OCI-LY7 (cell line): Measurements from ENCODE around the gene ACER3. TPM values are rescaled to one million over a fixed set of nuclear protein-coding genes. Genes with fewer than 3 reads are reported as not detected.

Source experiments
- BruUV-seq: library from RNA; stranded (reverse); fragments of 400-500 nt; replicated peaks from 2 replicates; lab custom pipeline; 2021; lab: Mats Ljungman, UMichigan
- CTCF ChIA-PET: fragments of 300-600 bp; sonication (Branson Sonifier 250); formaldehyde crosslinking; loops from one replicate; lab custom pipeline; 2022; ENCODE audit warnings: antibody characterized with exemption; ENCODE audit not compliant: unreplicated experiment; lab: Charles Lee
- POLR2A ChIA-PET: fragments of 300-600 bp; sonication (Branson Sonifier 250); formaldehyde crosslinking; loops from one replicate; lab custom pipeline; 2022; ENCODE audit warnings: antibody characterized with exemption; lab: Charles Lee
- DNase-seq: peaks from one replicate; pipeline ENCODE4 v3.0.0-alpha.2; 2015; ENCODE audit warnings: low spot score
- H2AFZ ChIP-seq: fragments of 200-600 bp; sonication (generic), shearing (Covaris generic); 2 replicates; pipeline ENCODE4 v1.6.1; 2014; ENCODE audit warnings: mild to moderate bottlenecking, antibody characterized with exemption, low read length, moderate library complexity
- H3K27ac ChIP-seq: fragments of 200-600 bp; sonication (generic); 2 replicates; pipeline ENCODE4 v1.5.1; 2014; ENCODE audit warnings: mixed run types, low read depth, mild to moderate bottlenecking, moderate library complexity, low read length, inconsistent platforms; ENCODE audit not compliant: poor library complexity, severe bottlenecking
- H3K36me3 ChIP-seq: fragments of 200-600 bp; sonication (generic); 2 replicates; pipeline ENCODE4 v1.6.1; 2014; ENCODE audit warnings: mild to moderate bottlenecking, antibody characterized with exemption, low read length, moderate library complexity, mixed read lengths; ENCODE audit not compliant: insufficient read depth
- H3K4me1 ChIP-seq: fragments of 200-600 bp; sonication (generic); 2 replicates; pipeline ENCODE4 v1.5.1; 2014; ENCODE audit warnings: mild to moderate bottlenecking, low read length; ENCODE audit not compliant: insufficient read depth, poor library complexity, severe bottlenecking
- H3K4me2 ChIP-seq: fragments of 200-600 bp; sonication (generic); 2 replicates; pipeline ENCODE4 v1.6.1; 2014; ENCODE audit warnings: mild to moderate bottlenecking, low read length
- H3K4me3 ChIP-seq: fragments of 200-600 bp; sonication (generic); 2 replicates; pipeline ENCODE4 v1.5.1; 2014; ENCODE audit warnings: mild to moderate bottlenecking, low read depth, low read length; ENCODE audit not compliant: poor library complexity, severe bottlenecking
- H3K79me2 ChIP-seq: fragments of 200-600 bp; sonication (generic); 2 replicates; pipeline ENCODE4 v1.6.1; 2016; ENCODE audit warnings: low read depth, mild to moderate bottlenecking, low read length, moderate library complexity, mixed read lengths; ENCODE audit not compliant: insufficient read depth
- H3K9me2 ChIP-seq: fragments of 200-600 bp; sonication (generic); 2 replicates; pipeline ENCODE4 v1.6.1; 2016; ENCODE audit warnings: mild to moderate bottlenecking, low read length, mixed read lengths; ENCODE audit not compliant: insufficient read depth
- H3K9me3 ChIP-seq: fragments of 200-600 bp; sonication (generic); 2 replicates; pipeline ENCODE4 v1.6.1; 2014; ENCODE audit warnings: mild to moderate bottlenecking, mixed run types, low read length, mixed read lengths
- H4K20me1 ChIP-seq: fragments of 200-600 bp; sonication (generic); 2 replicates; pipeline ENCODE4 v1.6.1; 2014; ENCODE audit warnings: mild to moderate bottlenecking, antibody characterized with exemption, low read length, moderate library complexity, mixed read lengths; ENCODE audit not compliant: insufficient read depth
- EZH2phosphoT487 ChIP-seq: fragments of 200-600 bp; sonication (generic); IDR thresholded peaks from 2 replicates; pipeline ENCODE4 v1.6.1; 2018; ENCODE audit warnings: low read depth, borderline replicate concordance, mild to moderate bottlenecking, mixed run types, antibody characterized with exemption, low read length, moderate library complexity, mixed read lengths
- intact Hi-C: fragments of 100-400 bp; cut with micrococcal nuclease; formaldehyde crosslinking; loops from one replicate; pipeline ENCODE4 v1.10.0; 2022; ENCODE audit not compliant: unreplicated experiment
- total RNA-seq, 2 experiments: library from RNA; depleted of rRNA in 1 of 2; stranded (reverse); fragments of >200 nt in 1 of 2; shearing (Covaris generic) in 1 of 2; gene quantifications; 2 replicates each; pipeline ENCODE4 v1.2.3, GENCODE V29; 2014 to 2022
- TF ChIP-seq, protein P1 (sequence below): fragments of 200-600 bp; sonication (generic); conservative IDR thresholded peaks from 2 replicates; pipeline ENCODE4 v1.5.1; 2014; ENCODE audit warnings: mild to moderate bottlenecking, antibody characterized with exemption, low read length, moderate library complexity, mixed read lengths

ACER3 gene
- total RNA-seq, 2 experiments from 2014 or later: 3.0 to 12.2 TPM

DNA sequence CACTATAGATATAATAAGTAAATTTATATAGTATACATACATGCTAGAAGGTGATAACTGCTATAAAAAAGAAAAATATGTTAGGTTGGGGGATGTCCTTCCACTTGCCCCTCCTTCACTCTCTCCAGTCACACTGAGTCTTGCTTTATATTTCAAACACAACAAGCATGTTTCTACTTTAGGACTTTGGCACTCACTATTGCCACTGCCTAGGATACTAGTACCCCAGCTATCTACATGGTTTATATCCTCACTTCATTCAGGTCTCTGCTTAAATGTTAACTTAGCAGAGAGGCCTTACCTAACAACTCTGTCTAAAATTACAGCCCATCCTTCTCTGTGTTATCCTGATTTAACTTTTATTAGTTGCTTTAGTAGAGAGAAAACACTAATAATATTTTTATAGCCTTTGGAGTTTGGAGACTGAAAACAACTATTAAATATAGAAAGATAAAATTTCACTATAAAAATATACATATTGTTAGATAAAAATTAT, 134.4 kb downstream of the ACER3 start:
- POLR2A ChIA-PET: interaction anchor here (1.0 kb wide), 1 partner anchor 22 kb away, joined by 3 read pairs; no protein-coding TSS in a partner anchor
- BruUV-seq: no TSS peak

DNA sequence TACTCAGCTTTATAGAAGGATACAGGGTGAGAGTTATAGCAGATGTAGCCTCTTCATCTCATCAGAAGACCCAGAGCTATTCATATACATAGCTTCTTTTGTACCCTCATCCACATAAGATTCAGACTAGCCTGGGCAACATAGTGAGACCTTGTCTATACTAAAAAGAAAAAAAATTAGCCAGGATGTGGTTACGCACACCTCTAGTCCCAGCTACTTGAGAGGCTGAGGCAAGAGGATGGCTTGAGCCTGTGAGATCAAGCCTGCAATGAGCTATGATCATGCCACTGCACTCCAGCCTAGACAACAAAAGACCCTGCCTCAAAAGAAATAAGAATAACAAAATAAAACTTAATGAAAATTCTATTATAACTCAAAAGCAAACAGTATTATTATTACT, 136.8 kb downstream of the ACER3 start:
- no peak for DNase-seq
- TF ChIP-seq, protein P1, sequence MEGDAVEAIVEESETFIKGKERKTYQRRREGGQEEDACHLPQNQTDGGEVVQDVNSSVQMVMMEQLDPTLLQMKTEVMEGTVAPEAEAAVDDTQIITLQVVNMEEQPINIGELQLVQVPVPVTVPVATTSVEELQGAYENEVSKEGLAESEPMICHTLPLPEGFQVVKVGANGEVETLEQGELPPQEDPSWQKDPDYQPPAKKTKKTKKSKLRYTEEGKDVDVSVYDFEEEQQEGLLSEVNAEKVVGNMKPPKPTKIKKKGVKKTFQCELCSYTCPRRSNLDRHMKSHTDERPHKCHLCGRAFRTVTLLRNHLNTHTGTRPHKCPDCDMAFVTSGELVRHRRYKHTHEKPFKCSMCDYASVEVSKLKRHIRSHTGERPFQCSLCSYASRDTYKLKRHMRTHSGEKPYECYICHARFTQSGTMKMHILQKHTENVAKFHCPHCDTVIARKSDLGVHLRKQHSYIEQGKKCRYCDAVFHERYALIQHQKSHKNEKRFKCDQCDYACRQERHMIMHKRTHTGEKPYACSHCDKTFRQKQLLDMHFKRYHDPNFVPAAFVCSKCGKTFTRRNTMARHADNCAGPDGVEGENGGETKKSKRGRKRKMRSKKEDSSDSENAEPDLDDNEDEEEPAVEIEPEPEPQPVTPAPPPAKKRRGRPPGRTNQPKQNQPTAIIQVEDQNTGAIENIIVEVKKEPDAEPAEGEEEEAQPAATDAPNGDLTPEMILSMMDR: no peak
- TF ChIP-seq EZH2phosphoT487: no peak
- Histone ChIP-seq H3K9me3 (no peaks in the 10 kb centered on the region), H3K4me2 (no peak overlapping the region), H3K27ac (no peak overlapping the region), H2AFZ (no peak overlapping the region), H4K20me1 (no peaks in the 10 kb centered on the region), H3K36me3 (no peaks in the 10 kb centered on the region), H3K9me2 (no peaks in the 10 kb centered on the region), H3K4me1 (no peaks in the 10 kb centered on the region), H3K79me2 (no peaks in the 10 kb centered on the region), H3K4me3 (no peak overlapping the region)
- intact Hi-C loops: no loop called here
- CTCF ChIA-PET: interaction anchor here (0.6 kb wide), 1 partner anchor 129 kb away, joined by 3 read pairs; no protein-coding TSS in a partner anchor
- no TSS peak for BruUV-seq
- POLR2A ChIA-PET: interaction anchor here (0.6 kb wide), 2 partner anchors 110 to 626 kb away, joined by 3 read pairs; no protein-coding TSS in a partner anchor

More for the DNA sequence above, 134.4 kb downstream of the ACER3 start:
- DNase-seq: no peak
- CTCF ChIA-PET: no interaction called here
- H3K4me3 ChIP-seq: no peak overlapping the region
- H3K9me2 ChIP-seq: no peaks in the 10 kb centered on the region
- H2AFZ ChIP-seq: no peak overlapping the region
- intact Hi-C loops: no loop called here
- H4K20me1 ChIP-seq: no peaks in the 10 kb centered on the region
- TF ChIP-seq, protein P1: no peak
- H3K4me1 ChIP-seq: no peaks in the 10 kb centered on the region
- H3K79me2 ChIP-seq: no peaks in the 10 kb centered on the region
- H3K27ac ChIP-seq: no peak overlapping the region
- H3K36me3 ChIP-seq: no peaks in the 10 kb centered on the region
- H3K9me3 ChIP-seq: no peaks in the 10 kb centered on the region
- H3K4me2 ChIP-seq: no peak overlapping the region

DNA sequence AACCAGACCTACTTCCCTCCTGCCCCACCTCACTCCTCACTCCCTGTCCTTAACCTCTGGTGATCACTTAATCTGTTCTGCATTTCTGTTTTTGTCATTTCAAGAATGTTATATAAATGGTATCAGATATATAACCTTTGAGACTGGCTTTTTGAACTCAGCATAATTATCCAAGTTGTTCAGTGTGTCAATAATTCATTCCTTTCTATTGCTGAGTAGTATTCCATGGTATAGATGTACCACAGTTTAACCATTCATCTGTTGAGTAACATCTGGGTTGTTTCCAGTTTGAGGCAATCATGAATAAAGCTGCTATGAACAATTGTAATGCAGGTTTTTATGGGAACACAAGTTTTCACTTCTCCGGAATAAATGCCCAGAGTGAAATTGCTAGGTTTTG, 138.9 kb downstream of the ACER3 start:
- H3K4me2 ChIP-seq: no peak overlapping the region
- no peak overlapping the region for H3K27ac ChIP-seq
- no peaks in the 10 kb centered on the region for H4K20me1 ChIP-seq
- no TSS peak for BruUV-seq
- DNase-seq: no peak
- ChIA-PET CTCF (no interaction called here), POLR2A (no interaction called here)
- no peaks in the 10 kb centered on the region for H3K4me1 ChIP-seq
- H3K36me3 ChIP-seq: no peaks in the 10 kb centered on the region
- intact Hi-C loops: no loop called here
- no peaks in the 10 kb centered on the region for H3K9me2 ChIP-seq
- no peaks in the 10 kb centered on the region for H3K9me3 ChIP-seq
- TF ChIP-seq EZH2phosphoT487: no peak
- TF ChIP-seq, protein P1: no peak
- no peak overlapping the region for H3K4me3 ChIP-seq
- H2AFZ ChIP-seq: no peak overlapping the region
- no peaks in the 10 kb centered on the region for H3K79me2 ChIP-seq
